GM12874 (cell line): ENCODE measurements around the gene RRAS2.

Source experiments
- TF ChIP-seq, protein P1 (sequence below): IDR thresholded peaks from 2 replicates; pipeline ENCODE4 v1.5.1; 2011; ENCODE audit warnings: low read depth, mild to moderate bottlenecking, control low read depth, low read length, moderate library complexity; ENCODE audit not compliant: insufficient read depth

The RRAS2 gene

DNA sequence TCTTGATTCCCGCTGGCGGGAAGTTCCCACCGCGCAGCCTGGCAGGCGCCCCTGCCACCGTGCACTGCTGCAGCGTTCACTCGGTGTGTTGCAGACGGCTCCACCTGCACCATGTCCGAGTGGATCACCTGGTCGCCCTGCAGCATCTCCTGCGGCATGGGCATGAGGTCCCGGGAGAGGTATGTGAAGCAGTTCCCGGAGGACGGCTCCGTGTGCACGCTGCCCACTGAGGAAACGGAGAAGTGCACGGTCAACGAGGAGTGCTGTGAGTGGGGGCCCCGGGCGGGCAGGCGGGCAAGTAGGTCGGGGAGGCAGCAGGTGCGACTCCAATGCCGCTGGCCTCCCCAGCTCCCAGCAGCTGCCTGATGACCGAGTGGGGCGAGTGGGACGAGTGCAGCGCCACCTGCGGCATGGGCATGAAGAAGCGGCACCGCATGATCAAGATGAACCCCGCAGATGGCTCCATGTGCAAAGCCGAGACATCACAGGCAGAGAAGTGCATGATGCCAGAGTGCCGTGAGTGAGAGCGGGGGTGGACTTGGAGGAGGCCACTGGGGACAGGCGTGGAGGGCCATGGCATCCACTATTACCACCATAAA lies 99.7 kb downstream of the RRAS2 start:
- TF ChIP-seq, protein P1, sequence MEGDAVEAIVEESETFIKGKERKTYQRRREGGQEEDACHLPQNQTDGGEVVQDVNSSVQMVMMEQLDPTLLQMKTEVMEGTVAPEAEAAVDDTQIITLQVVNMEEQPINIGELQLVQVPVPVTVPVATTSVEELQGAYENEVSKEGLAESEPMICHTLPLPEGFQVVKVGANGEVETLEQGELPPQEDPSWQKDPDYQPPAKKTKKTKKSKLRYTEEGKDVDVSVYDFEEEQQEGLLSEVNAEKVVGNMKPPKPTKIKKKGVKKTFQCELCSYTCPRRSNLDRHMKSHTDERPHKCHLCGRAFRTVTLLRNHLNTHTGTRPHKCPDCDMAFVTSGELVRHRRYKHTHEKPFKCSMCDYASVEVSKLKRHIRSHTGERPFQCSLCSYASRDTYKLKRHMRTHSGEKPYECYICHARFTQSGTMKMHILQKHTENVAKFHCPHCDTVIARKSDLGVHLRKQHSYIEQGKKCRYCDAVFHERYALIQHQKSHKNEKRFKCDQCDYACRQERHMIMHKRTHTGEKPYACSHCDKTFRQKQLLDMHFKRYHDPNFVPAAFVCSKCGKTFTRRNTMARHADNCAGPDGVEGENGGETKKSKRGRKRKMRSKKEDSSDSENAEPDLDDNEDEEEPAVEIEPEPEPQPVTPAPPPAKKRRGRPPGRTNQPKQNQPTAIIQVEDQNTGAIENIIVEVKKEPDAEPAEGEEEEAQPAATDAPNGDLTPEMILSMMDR = no peak

DNA sequence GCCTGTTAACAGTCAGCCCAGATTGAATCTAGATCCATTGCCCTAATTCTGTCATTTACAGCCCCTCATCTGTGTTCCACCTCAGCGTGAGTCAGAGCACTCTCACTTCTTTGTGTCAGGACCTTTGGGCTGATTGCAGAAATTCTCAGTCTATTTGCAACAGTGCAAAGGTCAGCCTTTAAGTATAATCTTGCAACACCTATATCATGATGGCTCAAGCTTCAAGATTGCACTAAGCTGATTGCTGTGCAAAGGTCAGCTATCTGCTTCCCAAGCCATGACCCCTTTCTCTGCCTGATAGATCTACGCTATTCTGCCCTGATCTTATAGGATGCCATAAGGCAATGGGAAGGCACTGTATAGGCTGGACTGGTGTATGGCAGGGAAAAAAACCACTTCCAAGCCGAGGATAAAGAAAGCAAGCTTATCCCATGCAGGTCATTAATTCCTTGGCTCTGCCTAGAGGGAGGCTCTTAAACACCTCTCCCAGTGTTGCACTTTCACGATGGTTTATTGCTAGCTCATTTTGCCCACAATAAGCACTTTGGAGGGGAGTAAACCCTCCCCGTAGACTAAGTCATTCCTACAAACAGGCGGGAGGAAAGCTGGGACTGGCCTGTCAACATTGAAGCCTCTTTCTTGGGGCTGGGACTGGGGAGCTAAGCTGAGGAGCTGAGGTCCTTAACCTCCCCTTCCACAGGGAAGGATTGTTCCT lies 100.6 kb downstream of the RRAS2 start:
- TF ChIP-seq, protein P1 = no peak

DNA sequence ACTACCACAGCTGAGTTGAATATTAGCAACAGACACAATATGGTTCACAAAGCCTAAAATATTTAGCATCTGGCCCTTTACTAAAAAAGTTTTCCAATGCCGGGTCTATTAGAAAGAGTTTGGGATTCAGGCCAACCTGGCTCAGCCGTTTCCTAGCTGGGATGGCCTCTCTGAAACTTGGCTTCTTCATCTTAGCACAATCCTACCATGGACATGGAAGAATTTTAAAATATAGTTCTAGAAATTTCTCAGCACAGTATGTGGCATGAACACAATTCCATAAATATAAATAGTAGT lies 103.8 kb downstream of the RRAS2 start:
- TF ChIP-seq, protein P1 = no peak

DNA sequence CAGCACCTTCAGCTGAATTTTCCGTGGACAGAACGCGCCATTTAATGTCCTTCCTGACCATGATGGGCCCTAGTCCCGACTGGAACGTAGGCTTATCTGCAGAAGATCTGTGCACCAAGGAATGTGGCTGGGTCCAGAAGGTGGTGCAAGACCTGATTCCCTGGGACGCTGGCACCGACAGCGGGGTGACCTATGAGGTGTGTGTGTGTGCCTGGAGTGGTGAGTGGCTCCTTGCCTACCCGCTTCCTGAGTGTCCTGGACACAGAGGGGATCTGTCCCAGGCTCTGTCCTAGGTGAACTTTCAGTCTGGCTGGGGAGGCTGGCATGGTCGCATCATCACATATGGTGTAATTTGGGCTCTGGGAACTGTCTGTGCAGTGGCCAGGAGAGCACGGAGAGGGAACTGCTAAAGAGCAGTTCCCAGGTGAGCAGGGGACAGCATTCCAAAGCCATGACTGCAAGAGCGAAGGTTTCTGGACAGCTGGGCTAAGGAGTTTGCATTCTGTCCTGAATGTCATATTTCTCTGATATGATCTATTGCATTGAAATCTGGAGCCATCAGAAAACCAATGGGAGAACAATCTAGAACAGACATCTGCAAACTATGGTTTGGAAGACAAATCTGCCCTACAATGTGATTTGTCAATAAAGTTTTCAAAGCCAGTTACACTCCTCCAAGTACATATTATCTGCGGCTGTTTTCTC lies 104.3 kb downstream of the RRAS2 start:
- TF ChIP-seq, protein P1 = no peak

DNA sequence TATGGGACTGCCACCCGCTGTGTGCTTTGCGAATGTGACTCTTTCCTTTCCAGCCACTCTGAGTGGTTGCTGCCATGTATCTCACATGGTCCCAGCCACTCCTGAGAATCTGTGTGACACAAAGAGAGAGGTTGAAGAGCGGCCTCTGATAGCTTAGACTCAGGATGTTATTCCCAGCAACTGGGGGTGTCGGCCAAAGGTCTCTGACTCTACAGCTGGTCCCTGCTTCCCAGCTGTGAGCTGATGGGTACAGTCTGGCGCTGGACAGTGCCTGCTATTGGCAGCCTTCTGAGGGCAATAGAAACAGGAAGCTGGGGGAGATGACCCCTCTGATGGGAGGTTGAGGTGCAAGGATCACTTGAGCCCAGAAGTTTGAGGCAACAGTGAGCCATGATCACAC lies 105.1 kb downstream of the RRAS2 start:
- TF ChIP-seq, protein P1 = no peak

DNA sequence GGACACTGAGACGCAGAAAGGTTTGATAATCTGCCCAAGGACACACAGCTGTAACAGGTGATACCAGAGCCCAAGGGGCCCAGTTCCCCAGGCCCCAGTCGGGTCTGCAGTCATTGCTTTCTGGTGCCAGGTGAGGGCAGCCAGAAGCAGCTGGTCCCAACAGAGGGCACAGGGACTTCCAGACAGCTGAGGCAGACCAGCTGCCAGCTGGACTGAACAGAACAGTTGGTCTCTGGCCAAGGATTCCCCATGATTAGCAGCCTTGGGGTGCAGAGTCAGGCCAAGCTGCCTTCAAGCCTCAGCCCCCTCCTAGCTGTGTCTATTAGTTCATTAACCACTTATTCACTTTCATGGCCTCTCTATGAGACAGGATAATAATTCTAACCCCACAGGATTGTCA lies 105.6 kb downstream of the RRAS2 start:
- TF ChIP-seq, protein P1 = 0 out of 2 replicates have a peak, but pooled peaks have one; percentile 4

DNA sequence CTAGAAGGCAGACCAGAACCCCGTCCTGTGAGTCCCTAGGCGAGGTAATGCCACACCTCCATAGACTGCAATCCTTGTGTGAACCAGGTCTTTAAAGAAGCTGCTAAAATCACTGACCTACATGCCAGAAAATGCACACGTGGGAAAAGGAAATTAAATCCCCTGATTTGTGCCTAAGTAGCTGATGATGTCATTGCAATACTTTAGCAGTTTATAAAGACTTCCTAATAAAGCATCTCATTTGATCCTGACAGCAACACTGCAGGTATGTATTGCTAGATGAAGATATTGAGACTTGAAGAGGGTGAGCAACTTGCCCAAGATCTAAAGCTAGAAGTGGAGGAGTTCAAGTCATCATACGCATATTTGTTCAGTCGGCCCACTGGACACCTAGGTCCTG lies 107.2 kb downstream of the RRAS2 start:
- TF ChIP-seq, protein P1 = no peak
